Fibroblast of lung (primary cell): Measurements from ENCODE around the gene EFHC1.

Experiments used
- CTCF ChIP-seq, 2 donors: IDR thresholded peaks in 1 of 2; conservative IDR thresholded peaks in 1 of 2; 1 replicate in 1 of 2; 2 replicates in 1 of 2; pipeline ENCODE4 v1.5.1; 2011 to 2012; ENCODE audit warnings: low read length in 2 of 2, control low read depth in 1 of 2, inconsistent platforms in 1 of 2, low read depth in 1 of 2, mild to moderate bottlenecking in 1 of 2
- EZH2 ChIP-seq: IDR thresholded peaks from 2 replicates; pipeline ENCODE4 v1.5.1; 2012; ENCODE audit warnings: low read length, control low read depth, mild to moderate bottlenecking; ENCODE audit errors: missing control alignments

DNA sequence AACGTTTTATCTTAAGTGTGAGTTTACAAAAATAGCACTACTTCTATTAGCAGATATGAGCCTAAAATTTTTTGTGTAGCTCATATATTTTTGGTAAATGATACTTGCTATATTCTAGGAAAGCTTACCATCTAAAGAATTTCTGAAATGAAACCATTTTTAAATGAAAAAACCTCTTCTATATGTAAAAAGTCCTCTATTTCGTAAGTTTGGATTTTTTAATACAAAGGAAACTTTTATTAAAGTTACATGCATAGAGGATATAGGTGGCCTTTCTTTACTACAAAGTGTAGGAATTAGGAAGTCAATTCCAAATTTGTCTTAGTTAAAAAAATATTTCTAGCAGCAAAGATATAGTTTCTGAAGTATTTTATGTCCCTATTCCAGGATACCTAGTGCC is 18.8 kb downstream of the EFHC1 start:
- TF ChIP-seq CTCF (conservative IDR thresholded peaks at IDR 0.05 in 1 of 2, IDR thresholded peaks at IDR 0.05 in 1 of 2; ENCODE audit: low read depth in 1 of 2, low read length in 2 of 2) (no peak), EZH2 (no peak)
